ENCODE data around the gene TMC1. TPM values are rescaled to one million over a fixed set of nuclear protein-coding genes. Genes with fewer than 3 reads are reported as not detected.

Gene TMC1
- total and polyA plus RNA-seq, 3 experiments from 2014 or later = not detected

DNA sequence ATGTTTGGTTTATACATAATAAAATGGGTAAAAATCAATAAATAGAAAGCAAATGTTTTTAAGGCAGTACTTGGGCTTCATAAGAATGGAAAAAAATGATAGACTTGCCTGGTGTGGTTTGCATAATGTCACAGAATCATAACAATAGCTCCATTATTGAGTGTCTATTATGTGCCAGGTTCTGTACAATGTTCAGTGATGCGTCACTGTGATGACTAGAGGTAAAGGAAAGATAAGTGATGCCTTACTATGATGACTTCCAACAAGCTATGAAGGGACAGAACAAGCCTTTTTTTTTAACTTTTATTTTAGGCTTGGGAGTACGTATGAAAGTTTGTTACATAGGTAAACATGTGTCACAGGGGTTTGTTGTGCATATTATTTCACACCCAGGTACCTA lies 128.8 kb downstream of the TMC1 start:
- DNase-seq = no peak
- H3K27me3 ChIP-seq (ENCODE audit: insufficient read depth, low read length, poor library complexity, severe bottlenecking) = no peaks in the 10 kb centered on the region
- Mint-ChIP-seq H3K27me3 (no peaks in the 10 kb centered on the region), H3K4me3 (no peak overlapping the region), H3K36me3 (no peaks in the 10 kb centered on the region), H3K27ac (no peak overlapping the region), H3K9me3 (peaks cover 0 to 1% (median 0%) of the 10 kb centered on the region in 5 donors), H3K4me1 (no peaks in the 10 kb centered on the region)
- POLR2A ChIA-PET = no interaction called here
- H3K4me3 ChIP-seq (ENCODE audit: low read length) = no peak overlapping the region
- H3K27ac ChIP-seq (ENCODE audit: low read depth, low read length) = no peak overlapping the region
- CTCF ChIA-PET = no interaction called here
- H3K9me3 ChIP-seq (ENCODE audit: low read length) = no peaks in the 10 kb centered on the region
- no peaks in the 10 kb centered on the region for H3K36me3 ChIP-seq (ENCODE audit: insufficient read depth, low read length)
- H3K4me1 ChIP-seq (ENCODE audit: insufficient read depth, low read length) = no peaks in the 10 kb centered on the region

DNA sequence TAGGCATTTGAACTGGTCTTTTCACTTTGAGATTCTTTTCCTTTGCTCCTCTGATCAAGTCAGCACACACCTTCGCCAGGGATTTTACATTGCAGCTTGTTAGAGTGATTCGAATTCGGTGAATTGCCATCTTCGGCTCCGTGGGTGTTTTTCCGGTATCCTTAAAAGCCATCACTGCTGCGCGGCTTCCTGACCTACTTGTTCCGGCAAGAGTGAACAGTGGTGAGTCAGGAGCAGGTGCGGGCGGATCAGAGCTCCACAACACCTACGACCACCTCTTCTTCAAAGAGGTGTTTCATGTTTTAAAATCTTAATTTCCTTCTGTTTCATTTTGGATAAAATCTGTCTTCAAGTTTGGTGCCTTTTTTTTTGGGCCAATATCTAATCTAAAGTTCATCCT lies 134.6 kb downstream of the TMC1 start:
- H3K36me3 ChIP-seq (ENCODE audit: insufficient read depth, low read length) = no peaks in the 10 kb centered on the region
- no peak overlapping the region for H3K4me3 Mint-ChIP-seq
- no peak overlapping the region for H3K27ac ChIP-seq (ENCODE audit: low read depth, low read length)
- H3K27me3 Mint-ChIP-seq = peaks cover 3 to 10% of the 10 kb centered on the region in 2 donors
- H3K27me3 ChIP-seq (ENCODE audit: insufficient read depth, low read length, poor library complexity, severe bottlenecking) = no peaks in the 10 kb centered on the region
- H3K36me3 Mint-ChIP-seq = no peaks in the 10 kb centered on the region
- no peak overlapping the region for H3K4me3 ChIP-seq (ENCODE audit: low read length)
- H3K9me3 Mint-ChIP-seq = peaks cover 0 to 1% (median 0%) of the 10 kb centered on the region in 5 donors
- no peak for DNase-seq
- H3K27ac Mint-ChIP-seq = no peak overlapping the region
- no peaks in the 10 kb centered on the region for H3K4me1 Mint-ChIP-seq
- no peaks in the 10 kb centered on the region for H3K4me1 ChIP-seq (ENCODE audit: insufficient read depth, low read length)
- ChIA-PET POLR2A (no interaction called here), CTCF (no interaction called here)
- no peaks in the 10 kb centered on the region for H3K9me3 ChIP-seq (ENCODE audit: low read length)

DNA sequence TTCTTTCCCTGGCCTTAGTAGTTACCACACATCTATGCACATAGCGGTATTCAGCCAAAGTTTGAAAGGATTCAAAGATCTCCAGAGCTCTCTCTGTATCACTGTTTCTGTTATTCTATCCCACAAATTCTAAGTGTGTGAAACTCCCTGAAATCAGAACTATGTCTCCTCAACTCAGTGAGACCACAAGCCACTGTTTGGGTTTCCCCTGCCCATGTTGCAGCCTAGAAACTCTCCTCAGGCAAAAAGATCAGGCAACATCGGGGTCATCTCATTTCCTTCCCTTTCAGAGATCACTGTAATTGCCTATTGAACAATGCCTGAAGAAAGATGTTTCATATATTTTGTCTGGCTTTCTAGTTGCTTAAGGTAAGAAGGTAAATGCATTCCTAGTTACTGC lies 135.6 kb downstream of the TMC1 start:
- Histone ChIP-seq H3K9me3 (ENCODE audit: low read length) (no peaks in the 10 kb centered on the region), H3K27me3 (ENCODE audit: insufficient read depth, low read length, poor library complexity, severe bottlenecking) (no peaks in the 10 kb centered on the region), H3K4me1 (ENCODE audit: insufficient read depth, low read length) (no peaks in the 10 kb centered on the region), H3K4me3 (ENCODE audit: low read length) (no peak overlapping the region), H3K36me3 (ENCODE audit: insufficient read depth, low read length) (no peaks in the 10 kb centered on the region), H3K27ac (ENCODE audit: low read depth, low read length) (no peak overlapping the region)
- CTCF ChIA-PET = no interaction called here
- H3K9me3 Mint-ChIP-seq = peaks cover 0 to 1% (median 0%) of the 10 kb centered on the region in 5 donors
- no peak overlapping the region for H3K27ac Mint-ChIP-seq
- H3K4me1 Mint-ChIP-seq = no peaks in the 10 kb centered on the region
- POLR2A ChIA-PET = no interaction called here
- DNase-seq = no peak
- H3K4me3 Mint-ChIP-seq = no peak overlapping the region
- peaks cover 3 to 10% of the 10 kb centered on the region in 2 donors for H3K27me3 Mint-ChIP-seq
- no peaks in the 10 kb centered on the region for H3K36me3 Mint-ChIP-seq

DNA sequence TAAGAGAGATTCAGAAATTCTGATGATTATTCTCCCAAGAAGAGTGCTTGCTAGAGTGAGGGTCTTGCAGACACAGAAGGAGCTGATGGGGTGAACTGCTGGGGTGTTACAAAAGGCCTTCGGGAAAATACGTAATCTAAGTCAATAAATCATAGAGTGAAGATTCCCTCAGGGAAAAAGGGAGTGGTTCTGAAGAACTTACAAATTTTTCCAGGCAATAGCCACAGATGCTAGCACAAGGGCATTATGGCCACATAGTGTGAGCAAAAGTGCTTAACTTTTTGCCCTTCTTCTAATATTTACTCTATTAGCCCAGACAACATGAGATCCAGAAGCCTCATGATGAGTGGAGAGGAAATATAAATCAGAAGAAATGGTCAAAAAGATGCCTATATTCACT lies 137.3 kb downstream of the TMC1 start:
- no peak overlapping the region for H3K27ac ChIP-seq (ENCODE audit: low read depth, low read length)
- H3K4me3 ChIP-seq (ENCODE audit: low read length) = no peak overlapping the region
- CTCF ChIA-PET = no interaction called here
- H3K27ac Mint-ChIP-seq = no peak overlapping the region
- H3K36me3 Mint-ChIP-seq = no peaks in the 10 kb centered on the region
- no peaks in the 10 kb centered on the region for H3K4me1 ChIP-seq (ENCODE audit: insufficient read depth, low read length)
- H3K27me3 Mint-ChIP-seq = peaks cover 3 to 10% of the 10 kb centered on the region in 2 donors
- POLR2A ChIA-PET = no interaction called here
- no peaks in the 10 kb centered on the region for H3K36me3 ChIP-seq (ENCODE audit: insufficient read depth, low read length)
- no peak for DNase-seq
- no peaks in the 10 kb centered on the region for H3K9me3 ChIP-seq (ENCODE audit: low read length)
- H3K4me3 Mint-ChIP-seq = no peak overlapping the region
- H3K27me3 ChIP-seq (ENCODE audit: insufficient read depth, low read length, poor library complexity, severe bottlenecking) = no peaks in the 10 kb centered on the region
- peaks cover 0 to 1% (median 0%) of the 10 kb centered on the region in 5 donors for H3K9me3 Mint-ChIP-seq
- no peaks in the 10 kb centered on the region for H3K4me1 Mint-ChIP-seq

DNA sequence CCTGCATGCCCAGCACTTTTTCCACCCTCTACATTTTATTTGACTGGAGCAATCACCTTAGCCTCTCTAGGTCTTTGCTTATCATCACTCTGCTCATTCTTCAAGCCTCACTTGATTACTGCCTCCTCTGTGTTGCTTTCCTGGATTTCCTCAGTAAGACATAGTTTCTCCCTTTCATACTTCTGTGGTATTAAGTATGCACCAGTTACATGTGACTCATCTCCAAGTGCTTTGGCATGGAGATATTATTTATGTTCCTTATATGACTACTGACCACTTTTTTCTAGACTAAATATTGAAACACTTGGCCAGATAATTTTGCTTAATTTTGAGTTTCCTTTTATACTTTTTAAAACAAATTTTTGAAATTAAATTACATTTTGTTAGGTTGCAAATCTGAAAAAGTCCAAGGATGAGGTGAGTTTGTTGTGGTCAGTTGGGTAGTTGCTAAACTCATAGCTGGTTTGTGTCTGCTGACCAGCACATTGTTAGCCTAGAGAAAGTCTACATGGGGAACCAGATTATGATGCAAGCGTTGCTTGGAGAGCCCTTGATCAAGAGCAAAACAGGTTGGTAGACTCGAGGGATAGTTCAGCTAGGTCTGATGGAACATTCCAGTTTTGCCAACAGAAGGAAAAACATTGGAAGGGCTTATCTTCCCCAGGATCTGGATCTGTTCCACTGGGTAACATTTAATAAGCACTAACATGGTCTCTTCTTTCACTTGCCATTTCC lies 140.2 kb downstream of the TMC1 start:
- H3K4me3 ChIP-seq (ENCODE audit: low read length) = no peak overlapping the region
- Mint-ChIP-seq H3K4me3 (no peak overlapping the region), H3K27ac (no peak overlapping the region), H3K9me3 (no peaks in the 10 kb centered on the region), H3K36me3 (no peaks in the 10 kb centered on the region), H3K4me1 (no peaks in the 10 kb centered on the region), H3K27me3 (peaks cover 10 to 12% of the 10 kb centered on the region in 2 donors)
- DNase-seq = no peak
- CTCF ChIA-PET = no interaction called here
- H3K27me3 ChIP-seq (ENCODE audit: insufficient read depth, low read length, poor library complexity, severe bottlenecking) = no peaks in the 10 kb centered on the region
- H3K4me1 ChIP-seq (ENCODE audit: insufficient read depth, low read length) = no peaks in the 10 kb centered on the region
- no peaks in the 10 kb centered on the region for H3K9me3 ChIP-seq (ENCODE audit: low read length)
- no peak overlapping the region for H3K27ac ChIP-seq (ENCODE audit: low read depth, low read length)
- no peaks in the 10 kb centered on the region for H3K36me3 ChIP-seq (ENCODE audit: insufficient read depth, low read length)
- POLR2A ChIA-PET = no interaction called here

DNA sequence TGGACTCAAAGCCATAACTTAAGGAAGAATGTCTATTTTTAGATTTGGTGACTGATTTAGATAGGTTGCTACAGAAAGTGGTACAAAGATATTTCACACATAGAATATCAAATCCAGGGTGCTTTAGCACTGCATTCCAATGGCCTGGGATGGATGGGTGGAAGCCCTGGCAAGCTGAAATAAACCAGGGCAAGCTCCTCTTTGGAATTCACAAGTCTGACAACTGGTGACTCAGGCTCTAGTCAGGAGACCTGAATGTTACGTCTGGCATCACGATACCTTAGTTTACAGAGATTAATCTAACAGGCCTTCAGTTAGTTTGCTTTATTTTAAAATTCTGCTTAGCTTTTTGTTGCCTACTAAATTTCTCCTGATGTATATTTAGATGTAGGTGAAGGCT lies 144.0 kb downstream of the TMC1 start:
- POLR2A ChIA-PET = no interaction called here
- Mint-ChIP-seq H3K36me3 (no peaks in the 10 kb centered on the region), H3K27me3 (peaks cover 5 to 25% of the 10 kb centered on the region in 2 donors), H3K4me1 (no peaks in the 10 kb centered on the region), H3K27ac (no peak overlapping the region), H3K4me3 (no peak overlapping the region), H3K9me3 (no peaks in the 10 kb centered on the region)
- Histone ChIP-seq H3K4me3 (ENCODE audit: low read length) (no peak overlapping the region), H3K9me3 (ENCODE audit: low read length) (no peaks in the 10 kb centered on the region), H3K27ac (ENCODE audit: low read depth, low read length) (no peak overlapping the region), H3K4me1 (ENCODE audit: insufficient read depth, low read length) (no peaks in the 10 kb centered on the region), H3K27me3 (ENCODE audit: insufficient read depth, low read length, poor library complexity, severe bottlenecking) (no peaks in the 10 kb centered on the region), H3K36me3 (ENCODE audit: insufficient read depth, low read length) (no peaks in the 10 kb centered on the region)
- no peak for DNase-seq
- CTCF ChIA-PET = no interaction called here

DNA sequence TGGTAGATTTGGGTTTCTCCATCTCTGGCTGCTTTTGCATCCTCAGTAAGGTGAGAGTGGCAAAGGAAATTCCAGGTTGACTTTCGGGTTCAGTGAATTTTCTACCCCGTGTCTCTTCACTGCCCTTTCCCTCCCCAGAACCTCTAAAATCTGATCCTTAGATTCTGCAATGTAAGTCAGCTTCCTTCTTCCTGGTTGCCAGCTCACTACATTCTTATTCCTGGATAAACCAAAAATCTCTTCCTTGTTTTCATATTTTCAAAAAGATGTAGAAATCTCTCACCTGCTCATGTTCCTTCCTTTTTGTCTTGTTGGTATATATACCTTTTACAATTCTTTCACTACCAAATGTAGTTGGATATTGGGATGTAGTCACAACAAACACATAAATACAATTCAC lies 145.8 kb downstream of the TMC1 start:
- H3K4me3 Mint-ChIP-seq = no peak overlapping the region
- H3K27me3 Mint-ChIP-seq = peaks cover 5 to 25% of the 10 kb centered on the region in 2 donors
- no peak for DNase-seq
- H3K36me3 Mint-ChIP-seq = no peaks in the 10 kb centered on the region
- POLR2A ChIA-PET = no interaction called here
- no peaks in the 10 kb centered on the region for H3K9me3 ChIP-seq (ENCODE audit: low read length)
- CTCF ChIA-PET = no interaction called here
- no peaks in the 10 kb centered on the region for H3K4me1 ChIP-seq (ENCODE audit: insufficient read depth, low read length)
- no peak overlapping the region for H3K4me3 ChIP-seq (ENCODE audit: low read length)
- no peaks in the 10 kb centered on the region for H3K36me3 ChIP-seq (ENCODE audit: insufficient read depth, low read length)
- no peak overlapping the region for H3K27ac Mint-ChIP-seq
- H3K4me1 Mint-ChIP-seq = no peaks in the 10 kb centered on the region
- no peaks in the 10 kb centered on the region for H3K9me3 Mint-ChIP-seq
- H3K27ac ChIP-seq (ENCODE audit: low read depth, low read length) = no peak overlapping the region
- H3K27me3 ChIP-seq (ENCODE audit: insufficient read depth, low read length, poor library complexity, severe bottlenecking) = no peaks in the 10 kb centered on the region

DNA sequence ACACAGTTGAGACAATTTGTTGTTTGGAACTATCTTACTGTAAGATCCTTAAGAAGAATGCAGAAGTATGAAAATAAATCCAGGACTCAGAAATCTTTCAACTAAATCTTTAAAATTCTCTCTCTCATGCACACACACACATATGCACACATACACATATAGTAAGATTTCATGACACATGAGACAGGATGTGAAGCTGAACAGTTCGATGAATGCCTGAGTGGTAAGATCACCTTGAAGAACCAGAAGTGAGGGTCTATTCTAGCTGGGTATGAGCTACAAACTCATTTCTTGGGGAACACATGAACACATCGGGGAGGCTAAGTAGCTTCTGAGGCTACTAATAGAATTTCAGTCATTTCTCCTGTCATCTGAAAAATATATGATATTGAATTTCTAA lies 153.6 kb downstream of the TMC1 start:
- H3K27ac Mint-ChIP-seq = no peak overlapping the region
- ChIA-PET CTCF (no interaction called here), POLR2A (no interaction called here)
- Histone ChIP-seq H3K36me3 (ENCODE audit: insufficient read depth, low read length) (no peaks in the 10 kb centered on the region), H3K4me3 (ENCODE audit: low read length) (no peak overlapping the region), H3K27ac (ENCODE audit: low read depth, low read length) (no peak overlapping the region), H3K9me3 (ENCODE audit: low read length) (no peaks in the 10 kb centered on the region), H3K27me3 (ENCODE audit: insufficient read depth, low read length, poor library complexity, severe bottlenecking) (no peaks in the 10 kb centered on the region), H3K4me1 (ENCODE audit: insufficient read depth, low read length) (no peaks in the 10 kb centered on the region)
- H3K4me1 Mint-ChIP-seq = no peaks in the 10 kb centered on the region
- H3K27me3 Mint-ChIP-seq = no peaks in the 10 kb centered on the region
- no peaks in the 10 kb centered on the region for H3K9me3 Mint-ChIP-seq
- DNase-seq = no peak
- H3K36me3 Mint-ChIP-seq = no peaks in the 10 kb centered on the region
- no peak overlapping the region for H3K4me3 Mint-ChIP-seq

DNA sequence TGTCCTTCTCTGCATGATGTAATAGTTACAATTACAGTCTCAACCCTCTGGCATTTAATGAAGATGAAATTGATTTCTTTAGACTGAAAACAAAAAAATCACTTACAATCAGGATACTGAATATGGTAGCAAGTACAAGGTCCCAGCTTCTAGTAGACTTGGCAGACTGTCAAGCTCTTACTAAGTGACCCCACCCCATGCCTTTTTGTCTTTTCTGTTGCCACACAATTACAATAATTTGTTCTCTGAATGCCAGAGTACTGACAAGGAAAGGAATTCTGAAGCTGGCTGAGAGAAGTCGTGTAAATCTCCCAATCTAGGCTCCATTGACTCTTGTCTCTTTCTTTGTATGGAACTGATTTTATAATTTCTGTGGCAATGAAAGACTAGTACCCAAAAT lies 154.2 kb downstream of the TMC1 start:
- ChIA-PET CTCF (no interaction called here), POLR2A (no interaction called here)
- Mint-ChIP-seq H3K9me3 (no peaks in the 10 kb centered on the region), H3K4me1 (no peaks in the 10 kb centered on the region), H3K27ac (no peak overlapping the region), H3K27me3 (no peaks in the 10 kb centered on the region), H3K4me3 (no peak overlapping the region), H3K36me3 (no peaks in the 10 kb centered on the region)
- Histone ChIP-seq H3K27me3 (ENCODE audit: insufficient read depth, low read length, poor library complexity, severe bottlenecking) (no peaks in the 10 kb centered on the region), H3K4me3 (ENCODE audit: low read length) (no peak overlapping the region), H3K4me1 (ENCODE audit: insufficient read depth, low read length) (no peaks in the 10 kb centered on the region), H3K9me3 (ENCODE audit: low read length) (no peaks in the 10 kb centered on the region), H3K27ac (ENCODE audit: low read depth, low read length) (no peak overlapping the region), H3K36me3 (ENCODE audit: insufficient read depth, low read length) (no peaks in the 10 kb centered on the region)
- DNase-seq = no peak
